HG03064 (cell line): ENCODE results near the gene AP1B1.

Source experiments
- ATAC-seq: cut with Tn5 transposase; IDR thresholded peaks from one replicate; pipeline ENCODE4 v1.9.1; 2021; ENCODE audit warnings: low read depth; ENCODE audit not compliant: unreplicated experiment

AP1B1 gene

DNA sequence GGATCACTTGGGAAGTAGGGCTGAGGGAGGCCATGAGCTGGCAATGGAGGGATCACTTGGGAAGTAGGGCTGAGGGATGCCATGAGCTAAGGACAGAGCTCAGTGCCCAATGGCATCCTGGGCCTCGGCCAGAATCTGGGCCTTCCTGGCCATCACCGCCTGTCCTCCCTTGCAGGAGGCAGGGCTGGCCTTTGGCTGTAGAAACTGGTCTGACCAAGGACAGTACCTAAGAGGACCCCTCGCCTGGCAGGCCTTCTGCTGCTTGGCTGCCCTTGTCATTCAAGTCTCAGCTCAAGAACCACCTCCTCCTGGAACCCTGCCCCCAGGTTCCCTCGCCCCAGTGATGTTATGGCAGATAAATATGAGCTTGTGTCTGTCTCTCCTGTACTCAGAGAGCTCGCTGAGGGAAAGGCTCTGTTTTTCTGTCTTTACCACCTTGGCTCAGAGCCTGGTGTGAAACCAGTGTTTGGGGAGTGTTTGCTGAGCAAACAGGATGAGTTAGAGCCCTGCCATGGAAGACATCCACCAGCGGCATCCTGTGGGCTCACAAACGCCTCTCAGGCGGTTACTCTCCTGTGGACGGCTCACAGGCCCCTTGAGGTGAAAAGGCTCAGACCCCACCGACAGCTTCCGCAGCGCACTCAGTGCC lies 53.5 kb downstream of the AP1B1 start:
- ATAC-seq, result no peak

DNA sequence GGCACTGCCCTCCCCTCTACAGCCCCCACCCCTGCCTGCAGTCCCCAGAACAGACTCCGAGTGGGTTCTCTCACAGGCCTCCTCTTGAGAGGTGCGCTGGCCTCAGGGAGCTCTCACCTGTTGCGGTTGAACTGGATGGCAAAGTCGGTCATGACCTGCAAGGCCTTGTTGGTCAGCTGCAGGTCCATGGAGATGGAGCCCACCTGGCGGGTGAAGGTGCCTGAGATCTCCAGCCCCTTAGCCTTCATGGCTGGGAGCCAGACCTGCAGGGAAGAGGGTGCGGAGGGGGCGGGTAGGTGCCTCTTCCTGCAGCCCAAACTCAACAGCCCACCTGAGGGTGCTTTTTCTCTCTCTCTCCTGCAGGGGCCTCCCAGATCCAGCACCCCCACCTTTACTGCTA lies 54.2 kb downstream of the AP1B1 start:
- ATAC-seq, result no peak

DNA sequence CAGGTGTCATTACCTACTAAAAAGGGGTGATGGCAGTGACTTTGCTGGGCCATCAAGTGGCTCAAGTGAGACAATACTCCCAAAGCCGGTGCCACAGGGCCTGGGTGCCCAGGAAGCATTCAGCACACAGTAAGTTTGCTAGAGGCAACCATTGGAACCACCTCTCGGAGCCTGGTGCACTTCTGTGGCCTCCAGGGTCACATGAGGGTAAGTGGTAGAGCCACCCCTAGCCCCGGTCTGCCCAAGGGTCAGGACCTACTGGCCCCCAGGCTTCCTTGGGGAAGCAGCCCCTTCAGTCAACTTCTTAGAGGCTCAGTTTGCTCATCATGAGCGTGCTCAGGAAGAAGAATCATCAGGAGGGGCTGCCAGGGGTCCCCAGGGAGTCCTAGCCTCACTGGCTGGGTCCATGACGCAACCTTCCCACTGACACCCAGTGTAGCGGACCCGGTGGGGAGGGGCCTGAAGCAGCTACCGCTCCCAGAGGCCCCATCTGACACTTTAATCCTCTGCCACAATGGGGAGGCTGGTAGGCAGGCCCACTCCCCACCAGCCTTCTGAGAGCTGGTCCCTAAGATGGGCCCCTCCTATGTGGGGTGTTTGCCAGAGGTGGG lies 55.4 kb downstream of the AP1B1 start:
- no peak for ATAC-seq

DNA sequence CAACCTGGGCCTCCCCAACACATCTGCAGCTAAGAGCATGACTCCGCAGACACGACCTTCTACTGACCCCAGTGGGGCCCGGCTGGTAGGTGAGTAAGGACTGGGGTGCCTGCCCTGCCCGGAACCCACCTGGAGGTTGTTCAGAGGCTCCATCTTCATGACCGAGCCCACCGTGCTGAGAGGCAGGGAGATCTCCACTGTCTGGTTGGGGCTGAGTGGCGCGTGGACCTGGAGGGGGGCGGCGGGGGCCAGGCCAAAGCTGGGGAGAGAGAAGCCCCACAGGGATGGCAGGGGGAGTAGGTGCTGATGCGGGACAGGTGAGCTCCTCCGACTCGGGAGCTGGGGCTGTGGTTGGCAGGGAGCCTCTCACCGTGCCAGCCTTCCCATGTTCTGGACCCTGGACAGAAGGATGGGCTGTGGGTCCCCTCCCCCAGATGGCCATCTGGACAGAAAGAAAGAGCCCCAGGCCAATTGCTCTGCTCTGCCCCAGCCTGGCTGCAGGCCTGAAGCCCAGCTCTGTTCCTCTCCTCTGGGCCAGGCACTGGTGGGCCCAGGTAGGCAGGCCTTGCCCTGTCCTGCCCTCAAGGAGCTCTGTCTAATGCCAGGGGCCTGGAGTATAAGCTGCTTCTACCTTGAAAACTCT lies 56.6 kb downstream of the AP1B1 start:
- ATAC-seq, result no peak

DNA sequence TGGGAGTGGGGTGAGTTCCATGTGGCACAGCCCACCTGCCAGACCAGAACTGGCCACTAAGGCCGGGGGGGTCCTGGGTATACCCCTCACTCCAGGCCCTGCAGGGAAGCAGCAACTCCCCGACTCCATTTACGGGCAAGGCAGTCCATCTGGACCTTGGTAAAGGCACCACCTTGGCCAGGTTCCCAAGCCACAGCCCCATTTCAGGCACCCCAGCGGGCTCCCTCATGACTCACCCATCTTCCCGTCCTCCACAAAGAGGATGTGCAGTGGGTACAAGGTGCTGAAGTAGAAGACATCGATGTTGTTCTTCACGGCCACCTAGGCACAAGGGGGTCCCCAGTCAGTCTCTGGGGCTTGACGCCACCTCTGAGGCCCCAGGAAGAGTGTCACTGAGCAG lies 57.2 kb downstream of the AP1B1 start:
- no peak for ATAC-seq

DNA sequence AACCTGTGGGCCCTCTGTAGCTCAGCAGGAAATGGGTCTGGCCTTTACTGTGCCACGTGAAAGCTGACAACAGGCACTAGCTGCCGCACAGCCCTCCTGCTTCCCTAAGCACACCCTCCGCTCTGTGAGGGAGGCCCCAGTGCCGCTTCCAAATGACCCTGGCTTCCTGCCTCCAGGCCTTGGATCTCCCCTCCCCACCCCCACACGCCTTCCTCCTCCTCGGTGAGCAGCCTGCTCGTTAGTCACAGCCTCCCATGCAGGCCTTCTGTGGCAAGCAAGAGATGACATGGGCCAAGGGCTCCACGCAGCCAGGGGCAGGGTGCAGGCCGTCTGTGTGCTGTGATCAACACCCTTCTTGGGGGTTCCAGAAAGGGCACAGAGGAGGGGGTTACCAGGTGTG lies 57.6 kb downstream of the AP1B1 start:
- ATAC-seq, result no peak

DNA sequence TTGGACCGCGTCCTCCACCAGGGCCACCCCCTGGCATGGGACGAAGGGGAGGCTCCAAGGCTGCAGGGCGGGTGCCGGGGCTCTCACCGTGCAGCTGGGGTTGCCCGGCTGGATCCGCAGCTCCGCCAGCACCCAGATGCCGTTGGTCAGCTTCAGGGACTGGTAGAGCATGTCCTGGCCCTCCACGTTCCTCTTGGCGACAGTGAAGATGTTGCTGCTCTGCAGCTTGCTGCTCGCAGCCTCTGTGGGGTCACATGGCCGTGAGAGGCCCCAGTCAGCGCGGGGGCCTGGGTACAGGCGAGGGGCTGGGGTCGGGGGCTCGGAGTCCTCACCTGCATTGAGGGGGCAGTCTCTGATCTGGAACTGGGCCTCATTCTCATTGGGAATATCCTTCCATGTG lies 58.1 kb downstream of the AP1B1 start:
- ATAC-seq, result no peak

DNA sequence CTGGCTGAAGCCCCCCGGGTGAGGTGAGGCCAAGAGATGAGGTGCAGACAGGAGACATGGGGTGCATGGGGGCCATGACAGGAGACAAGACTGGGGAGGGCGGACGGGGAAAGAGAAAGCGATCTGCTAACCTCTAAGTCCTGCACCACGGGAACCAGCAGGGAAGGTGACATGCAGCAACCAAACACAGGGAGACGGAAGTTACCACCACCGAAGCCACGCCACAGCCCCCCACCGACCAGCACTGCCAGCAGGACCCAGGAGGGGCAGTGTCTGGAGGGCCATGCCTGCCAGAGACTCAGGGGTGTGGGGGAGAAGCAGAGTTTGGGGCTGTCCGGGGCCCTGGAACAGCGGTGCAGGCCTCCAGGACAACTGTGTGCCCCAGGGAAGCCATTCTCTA lies 58.8 kb downstream of the AP1B1 start:
- no peak for ATAC-seq

DNA sequence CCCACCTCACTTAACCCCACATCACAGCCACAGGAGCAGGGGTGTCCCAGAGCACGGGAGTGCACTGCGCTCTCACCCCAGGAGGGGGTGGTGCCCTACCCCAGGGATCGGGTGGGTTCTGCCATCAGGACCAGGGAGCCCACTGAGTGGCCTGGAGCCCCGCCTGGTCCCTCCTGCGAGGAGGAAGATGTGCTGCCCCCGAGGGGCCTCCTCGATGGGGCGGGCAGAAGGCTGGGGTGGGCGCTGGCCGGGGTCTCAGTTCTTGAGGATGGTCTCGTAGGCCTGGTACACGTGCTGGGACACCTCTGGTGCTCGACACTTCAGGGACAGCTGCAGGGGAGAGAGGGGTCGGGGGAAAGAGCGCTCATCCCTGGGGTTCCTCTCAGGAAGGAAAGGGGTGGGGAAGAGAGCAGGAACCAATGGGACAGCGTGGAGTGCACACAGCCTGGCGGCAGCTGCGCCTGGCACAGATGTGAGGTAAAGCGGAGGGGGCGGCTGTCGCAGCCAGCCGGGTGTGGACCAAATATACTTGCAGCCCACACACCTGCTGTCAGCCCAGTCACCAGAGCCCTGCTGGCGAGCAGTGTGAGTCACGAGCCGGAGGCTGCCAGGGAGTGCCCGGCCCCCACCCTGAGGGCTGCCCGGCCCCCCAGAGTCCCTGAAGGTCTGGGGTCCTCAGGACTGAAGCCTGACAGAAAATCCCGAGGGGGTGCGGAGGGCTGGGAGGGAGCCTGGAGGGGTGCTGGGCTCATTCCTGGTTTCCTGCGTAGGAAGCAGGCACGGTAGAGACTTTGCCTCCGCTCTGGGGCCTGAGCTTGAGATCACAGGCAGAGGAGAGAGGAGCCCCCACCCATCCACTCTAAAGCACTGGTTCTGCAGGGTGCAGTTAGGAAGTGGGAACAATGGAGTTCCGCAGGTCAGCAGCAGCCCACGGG lies 59.5 kb downstream of the AP1B1 start:
- no peak for ATAC-seq

DNA sequence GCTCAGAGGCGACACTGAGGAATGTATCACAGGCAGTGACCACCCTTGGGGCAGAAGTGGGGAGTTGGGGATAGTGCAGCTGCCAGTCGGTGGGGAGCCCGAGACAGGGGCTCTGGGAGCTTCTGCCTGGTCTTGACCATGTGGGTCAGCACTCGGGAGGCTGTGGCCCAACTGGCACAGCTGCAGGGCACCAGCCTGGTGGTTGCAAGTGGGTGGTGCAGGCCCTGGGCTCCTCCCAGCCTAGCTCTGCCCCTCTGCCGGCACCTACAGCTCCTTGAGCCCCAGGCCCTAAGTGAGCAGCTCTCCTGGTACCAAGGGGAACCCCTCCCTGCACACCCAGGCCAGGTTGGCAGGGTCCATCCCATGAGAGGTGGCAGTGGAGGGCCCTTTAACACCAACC lies 60.3 kb downstream of the AP1B1 start:
- ATAC-seq, result no peak

DNA sequence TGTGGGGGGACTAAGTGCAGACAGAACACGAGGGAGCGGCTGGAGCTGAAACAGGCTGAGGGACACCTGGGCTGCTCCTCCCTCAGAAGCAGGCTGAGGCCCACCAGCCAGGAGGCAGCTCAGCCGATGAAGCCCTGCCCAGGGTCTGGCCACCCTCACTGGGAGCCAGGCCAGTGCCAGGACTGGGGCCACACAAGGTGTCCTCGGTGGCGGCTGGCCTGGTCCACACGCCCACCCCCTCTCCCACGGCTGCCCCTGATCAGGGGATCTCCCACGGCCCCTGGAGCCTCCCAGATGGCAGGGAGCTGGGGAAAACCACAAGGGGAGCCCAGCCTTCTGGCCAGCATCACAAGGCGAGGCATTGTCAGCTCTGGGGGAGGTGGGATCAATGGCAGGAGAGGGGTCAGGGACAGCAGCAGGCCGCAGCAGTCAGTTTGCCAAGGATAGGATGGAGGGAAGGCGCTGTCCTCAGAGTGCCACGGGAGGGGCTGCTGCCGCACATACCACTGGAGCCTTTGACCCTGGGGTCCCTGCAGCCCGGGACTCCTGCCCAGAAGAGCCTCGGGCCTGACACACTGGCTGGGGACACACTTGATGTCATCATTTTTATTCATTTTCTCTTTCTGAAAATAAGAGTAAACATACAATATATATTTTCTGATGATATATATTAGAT lies 61.1 kb downstream of the AP1B1 start:
- no peak for ATAC-seq

DNA sequence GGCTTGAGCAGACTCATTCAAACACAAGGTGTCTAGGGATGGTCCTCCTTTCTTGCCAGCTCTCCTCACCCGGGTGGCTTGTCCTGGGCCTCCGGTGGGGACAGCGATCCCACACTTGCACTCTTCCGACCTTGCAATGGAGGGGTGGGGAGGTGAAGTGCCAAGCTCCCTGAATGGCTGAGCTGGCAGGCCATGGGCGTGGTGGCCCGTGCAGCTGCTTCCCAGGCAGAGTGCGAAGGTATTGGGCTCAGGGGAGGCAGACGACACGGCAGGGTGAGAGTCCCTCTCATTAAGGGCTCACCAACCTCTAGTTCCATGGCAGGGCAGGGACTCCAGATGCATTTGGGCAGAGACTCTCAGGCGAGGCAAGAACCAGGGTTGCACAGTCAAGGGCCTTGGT lies 61.9 kb downstream of the AP1B1 start:
- ATAC-seq, result no peak

DNA sequence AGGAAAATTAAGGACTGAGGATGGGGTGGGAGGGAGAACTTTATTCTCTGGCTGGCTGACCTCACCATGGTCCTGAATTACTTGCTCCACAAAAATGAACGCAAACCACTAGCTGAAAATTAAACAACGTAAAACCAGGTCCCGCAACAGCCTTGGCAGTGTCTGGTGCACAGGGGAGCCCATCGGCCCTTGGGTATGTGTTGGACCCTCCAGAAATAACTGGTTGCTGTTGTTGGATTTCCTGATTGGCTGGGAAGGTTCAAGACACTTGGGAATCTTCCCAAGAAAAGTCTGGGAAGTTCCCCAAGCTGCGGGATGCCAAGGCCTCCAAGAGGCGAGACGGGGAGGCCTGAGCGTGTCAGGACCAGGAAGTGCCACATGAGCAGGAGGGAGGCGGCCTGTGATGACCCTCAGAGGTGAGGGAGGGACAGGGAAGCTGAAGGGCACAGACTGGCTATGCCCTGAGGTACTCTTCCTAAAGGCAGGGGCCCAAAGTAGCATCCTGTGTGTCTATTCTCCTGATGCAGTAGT lies 62.5 kb downstream of the AP1B1 start:
- ATAC-seq, result no peak

DNA sequence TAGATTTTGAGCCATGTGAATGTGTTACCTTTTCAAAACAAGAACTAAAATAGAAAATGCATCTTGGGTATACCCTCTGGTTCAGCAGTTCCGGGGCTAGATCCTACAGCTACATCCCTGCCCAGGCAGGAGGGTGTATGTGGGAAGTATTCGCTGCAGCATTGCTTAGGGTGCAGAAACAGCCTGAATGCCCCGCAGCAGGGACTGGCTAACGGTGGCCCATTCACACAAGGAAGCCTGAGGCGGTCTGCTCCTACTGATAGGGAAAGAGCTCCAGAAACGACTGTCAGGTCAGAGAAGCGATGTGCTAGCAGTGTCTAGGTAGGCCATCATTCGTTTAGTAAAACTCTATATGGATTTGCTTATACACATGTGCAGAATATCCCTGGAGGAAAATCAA lies 63.0 kb downstream of the AP1B1 start:
- ATAC-seq, result no peak

DNA sequence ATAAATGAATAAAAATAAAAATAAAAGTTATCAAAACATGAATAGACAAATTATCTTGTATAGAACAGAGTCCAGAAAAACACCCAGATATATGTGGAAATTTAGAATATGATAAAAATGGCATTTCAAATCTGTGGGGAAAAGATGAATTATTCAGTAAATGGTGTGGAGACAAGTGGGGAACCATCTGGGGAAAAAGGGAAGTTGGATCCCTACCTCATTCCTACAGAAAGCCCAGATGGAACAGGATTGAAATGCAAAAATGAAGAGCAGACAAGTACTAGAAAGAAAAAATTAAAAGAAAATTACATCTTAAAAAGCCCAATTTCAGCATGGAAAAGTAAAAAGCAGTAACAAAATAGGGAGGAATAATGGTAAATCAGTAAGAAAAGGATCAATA lies 64.7 kb downstream of the AP1B1 start:
- ATAC-seq, result no peak

DNA sequence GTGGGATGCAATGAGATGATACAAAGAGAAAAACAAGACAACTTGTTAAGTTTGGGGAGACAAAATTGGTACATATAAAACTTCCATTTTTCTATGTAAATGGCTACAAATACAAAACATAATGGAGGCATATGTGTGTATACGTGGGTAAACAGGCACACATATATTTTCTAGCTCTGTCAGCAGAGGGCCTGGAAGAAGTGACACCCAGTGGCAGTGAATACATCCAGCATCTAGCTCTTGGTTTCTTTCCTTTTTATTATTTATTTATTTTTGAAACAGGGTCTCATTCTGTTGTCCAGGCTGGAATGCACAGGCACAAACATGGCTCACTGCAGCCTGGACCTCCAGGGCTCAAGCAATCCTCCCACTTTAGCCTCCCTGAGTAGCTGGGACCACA lies 67.8 kb downstream of the AP1B1 start:
- no peak for ATAC-seq

DNA sequence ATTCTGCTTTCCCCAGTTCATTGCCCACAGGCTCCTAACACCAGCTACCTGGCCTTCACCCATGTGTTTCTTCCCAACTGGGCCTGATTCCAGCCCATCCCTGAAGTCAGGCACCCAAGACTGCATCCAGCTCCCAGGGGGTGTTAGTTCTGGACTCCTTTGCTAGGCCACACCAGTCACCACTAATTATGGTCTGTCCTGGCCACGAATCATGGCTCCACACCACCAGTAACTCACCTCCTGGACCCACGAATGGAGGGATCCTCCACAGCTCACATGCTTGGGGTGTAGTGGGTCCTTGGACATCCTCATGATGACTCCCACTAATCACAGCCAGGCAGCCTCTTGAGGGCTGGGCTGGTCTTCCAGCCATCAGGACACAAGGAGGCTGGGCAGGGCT lies 69.3 kb downstream of the AP1B1 start:
- ATAC-seq, result no peak

DNA sequence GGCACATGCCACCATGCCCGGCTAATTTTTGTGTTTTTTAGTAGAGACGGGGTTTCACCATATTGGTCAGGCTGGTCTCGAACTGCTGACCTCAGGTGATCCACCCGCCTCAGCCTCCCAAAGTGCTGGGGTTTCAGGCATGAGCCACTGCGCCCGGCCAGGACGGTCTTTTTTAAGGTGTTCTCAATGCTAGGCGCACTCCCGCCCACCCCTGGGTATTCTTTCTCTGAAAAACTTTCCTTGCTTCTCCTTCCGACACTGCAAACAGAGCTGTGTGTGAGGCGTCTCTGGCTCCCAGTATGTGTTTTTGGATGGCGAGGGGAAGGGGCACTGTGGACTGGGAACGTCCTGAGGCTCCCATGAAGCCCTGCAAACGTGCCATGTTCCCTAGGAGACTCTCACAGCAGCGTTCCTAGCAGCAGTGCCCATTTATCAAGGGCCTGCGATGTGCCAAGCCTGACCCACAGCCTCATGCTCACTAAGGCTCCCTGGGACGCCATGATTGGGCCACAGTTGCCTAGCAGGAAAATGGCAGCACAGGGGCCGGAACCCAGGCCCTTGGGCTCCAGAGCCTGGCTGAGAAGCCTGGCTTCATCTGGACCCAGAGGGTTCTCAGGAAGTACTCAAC lies 70.4 kb downstream of the AP1B1 start:
- ATAC-seq, result no peak

DNA sequence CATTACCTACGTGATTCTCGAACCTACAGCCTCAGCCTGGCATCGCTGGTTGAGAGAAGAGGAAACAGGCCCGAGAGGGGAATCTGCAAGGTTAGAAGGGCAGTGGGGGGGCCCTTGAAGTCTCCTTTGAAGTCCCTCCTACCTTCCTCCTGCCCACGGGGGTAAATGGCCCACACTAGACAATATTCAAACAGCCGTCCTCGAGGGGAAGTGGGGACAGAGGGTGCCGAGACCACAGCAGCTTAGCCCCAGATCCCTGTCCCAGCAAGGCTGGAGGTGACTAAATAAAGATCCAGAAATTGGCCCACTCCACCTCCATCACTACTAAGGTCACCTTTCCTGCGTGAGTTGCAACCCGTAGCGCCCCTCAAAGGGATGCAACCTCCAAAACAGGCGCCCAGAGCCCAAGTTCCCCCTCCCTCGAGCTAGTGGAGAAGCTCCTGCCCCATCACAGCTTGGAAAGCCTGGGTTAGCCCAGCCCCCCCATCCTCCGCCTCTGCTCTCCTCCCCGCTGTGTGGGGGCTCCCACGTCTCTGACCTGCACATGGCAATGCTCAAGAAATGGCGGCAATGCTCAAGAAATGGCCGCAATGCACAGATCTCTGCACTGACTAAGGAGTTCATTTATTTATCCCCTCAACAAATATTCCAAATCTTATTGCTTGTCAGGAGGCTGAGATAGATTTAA lies 72.1 kb downstream of the AP1B1 start:
- no peak for ATAC-seq
